Measurements from ENCODE around the gene DDX54.

The DDX54 gene

DNA sequence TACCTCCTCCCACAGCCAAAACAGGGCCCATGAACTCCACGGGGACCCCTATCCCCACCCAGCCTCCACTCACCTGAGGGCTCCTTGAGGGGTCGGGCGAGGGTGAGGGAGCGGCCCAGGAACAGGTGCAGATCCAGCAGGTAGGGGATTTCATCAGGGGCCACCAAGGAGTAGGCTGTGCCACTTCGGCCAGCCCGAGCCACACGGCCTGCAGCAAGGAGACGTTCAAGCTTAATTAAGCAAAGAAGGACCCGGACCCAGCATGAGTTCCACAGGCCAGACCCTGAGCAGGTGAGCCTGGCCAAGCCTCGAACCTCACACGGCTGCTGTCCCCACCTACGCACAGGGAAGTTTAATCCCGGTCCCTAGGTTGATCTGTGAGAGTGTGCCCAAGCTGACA, 15.6 kb downstream of the DDX54 start:
- in situ Hi-C loops (cut with MboI; ENCODE audit: low sequenced_read_pairs), result loop anchor here (5.0 kb wide), 1 partner anchor 122 kb away; no protein-coding TSS in a partner anchor

DNA sequence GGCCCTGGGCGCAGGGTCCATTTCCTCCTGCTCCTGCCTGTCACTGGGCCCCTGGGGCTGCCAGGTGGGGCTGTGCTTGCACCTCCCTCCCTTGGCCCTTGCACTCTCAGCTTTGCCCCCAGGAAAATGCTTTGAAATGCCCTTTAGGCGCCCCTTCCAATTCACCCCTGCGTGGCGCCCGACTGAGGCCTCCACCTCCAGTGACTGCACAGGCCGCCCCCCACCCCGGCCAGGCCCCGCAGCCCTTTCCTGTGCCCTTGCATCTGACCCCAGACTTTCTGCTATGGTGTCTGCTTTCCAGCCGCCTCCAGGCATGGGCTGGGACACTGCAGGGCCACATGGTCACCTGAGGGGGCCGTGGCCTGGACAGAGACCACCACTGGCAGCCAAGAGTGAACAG, 17.4 kb downstream of the DDX54 start:
- in situ Hi-C loops (cut with MboI; ENCODE audit: low sequenced_read_pairs), result no loop called here

DNA sequence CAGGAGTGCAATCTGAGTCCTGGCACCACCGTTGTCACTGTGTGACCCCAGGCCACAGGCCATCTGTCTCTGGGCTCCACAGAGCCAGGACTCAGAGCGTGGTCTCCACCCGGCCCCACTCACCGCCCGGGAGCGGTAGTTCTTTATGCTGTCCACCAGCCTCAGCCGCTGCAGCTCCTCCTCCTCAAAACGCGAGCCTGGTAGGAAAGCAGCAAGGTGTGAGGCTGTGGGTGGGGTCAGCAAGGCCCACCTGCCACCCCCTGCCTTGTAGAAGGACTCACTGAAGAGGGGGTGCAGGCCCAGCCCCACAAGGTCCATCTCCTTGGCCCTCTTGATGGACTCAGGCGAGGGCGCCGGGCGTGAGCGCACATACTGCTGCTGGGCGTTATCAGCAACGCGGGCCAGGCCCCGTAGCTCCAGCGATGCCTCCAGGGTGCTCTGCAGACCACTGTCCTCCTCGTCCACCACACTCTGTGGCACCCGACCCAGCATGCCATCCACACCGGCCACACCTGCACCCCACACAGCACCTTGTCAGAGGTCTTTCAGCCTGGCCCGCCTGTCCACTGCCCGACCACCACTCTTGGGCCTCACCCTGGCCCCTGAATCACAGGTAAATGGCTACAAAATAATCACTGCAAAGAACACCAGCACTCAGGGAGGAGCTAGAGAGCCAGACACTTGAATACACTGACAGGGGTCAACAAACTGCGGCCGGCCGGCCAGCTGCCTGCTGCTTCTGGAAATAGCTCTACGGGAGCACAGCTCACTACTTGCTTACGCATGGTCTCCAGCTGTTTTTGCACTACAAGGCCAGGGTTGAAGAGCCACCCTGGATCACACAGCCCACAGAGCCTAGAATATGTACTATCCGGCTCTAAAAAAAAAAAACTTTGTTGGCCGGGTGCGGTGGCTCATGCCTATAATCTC, 19.5 kb downstream of the DDX54 start:
- in situ Hi-C loops (cut with MboI; ENCODE audit: low sequenced_read_pairs), result no loop called here

DNA sequence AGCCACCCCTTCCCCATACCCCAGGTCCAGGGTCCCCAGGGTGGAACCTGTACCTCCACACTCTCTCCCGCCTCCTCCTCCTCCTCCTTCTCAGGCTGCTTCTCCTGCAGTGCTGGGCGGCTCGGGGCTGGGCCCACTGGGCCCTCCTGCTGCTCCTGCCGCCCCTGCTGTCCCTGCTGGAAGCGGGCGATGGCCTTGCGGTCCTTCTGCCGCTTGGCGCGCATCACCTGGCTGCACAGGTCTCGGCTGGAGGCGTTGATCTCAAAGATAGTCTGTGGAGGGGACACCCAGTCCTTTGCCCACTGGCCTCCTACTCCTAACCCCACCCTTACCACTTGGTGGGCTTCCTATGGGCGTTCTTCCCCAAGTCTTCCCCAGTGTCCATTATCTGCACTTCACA, 21.3 kb downstream of the DDX54 start:
- in situ Hi-C loops (cut with MboI; ENCODE audit: low sequenced_read_pairs), result no loop called here

DNA sequence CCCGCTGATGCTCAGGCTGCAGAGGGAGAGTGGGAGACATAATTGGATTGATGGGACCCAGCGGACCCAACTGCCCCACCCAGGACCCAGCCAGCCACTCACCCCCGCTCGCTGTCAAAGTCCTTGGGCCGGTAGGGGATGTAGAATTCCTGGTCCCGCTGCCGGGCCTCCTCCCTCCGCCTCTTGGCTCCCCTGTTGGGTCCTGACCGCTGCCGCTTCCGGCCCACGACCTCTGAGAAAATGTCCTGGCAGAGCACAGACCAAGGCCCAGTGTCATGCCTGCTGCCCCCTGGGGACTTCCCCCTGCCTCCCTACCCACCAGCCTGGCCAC, 22.3 kb downstream of the DDX54 start:
- in situ Hi-C loops (cut with MboI; ENCODE audit: low sequenced_read_pairs), result no loop called here

DNA sequence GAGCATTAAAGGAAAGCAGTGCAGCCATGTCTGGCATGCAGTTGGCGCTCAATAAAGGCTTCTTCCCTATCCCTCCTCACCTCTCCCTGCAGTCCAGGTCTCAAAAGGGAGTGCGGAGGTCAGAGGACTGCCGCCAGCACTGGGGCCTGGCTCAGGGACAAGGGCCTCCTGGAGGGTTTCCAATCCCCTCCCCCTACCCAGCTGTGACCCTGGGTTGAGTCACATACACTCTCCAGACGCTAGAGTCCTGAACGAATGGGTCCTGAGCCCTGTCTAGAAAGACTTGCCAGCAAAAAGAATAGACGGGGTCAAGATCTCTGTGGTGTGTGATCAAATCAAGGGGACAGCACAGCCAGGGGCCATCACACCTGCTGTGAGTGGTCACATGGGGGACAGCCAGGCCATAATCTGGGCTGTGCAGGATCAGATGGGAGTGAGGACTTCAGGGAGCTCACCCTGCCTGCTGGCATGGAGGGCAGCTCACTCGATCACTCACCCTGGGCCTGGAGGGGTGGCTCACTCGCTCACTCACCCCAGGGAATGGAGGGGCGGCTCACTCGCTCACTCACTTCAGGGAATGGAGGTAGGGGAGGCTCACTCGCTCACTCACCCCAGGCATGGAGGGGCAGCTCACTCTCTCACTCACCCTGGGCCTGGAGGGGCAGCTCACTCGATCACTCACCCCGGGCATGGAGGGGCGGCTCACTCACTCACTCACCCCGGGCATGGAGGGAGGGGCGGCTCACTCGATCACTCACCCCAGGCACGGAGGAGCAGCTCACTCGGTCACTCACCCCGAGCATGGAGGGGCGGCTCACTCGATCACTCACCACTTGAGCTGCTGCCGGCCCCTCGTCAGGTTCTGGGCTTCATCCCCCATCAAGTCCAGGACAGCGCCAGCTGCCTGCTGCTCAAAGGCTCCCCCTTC, 22.9 kb downstream of the DDX54 start:
- in situ Hi-C loops (cut with MboI; ENCODE audit: low sequenced_read_pairs), result no loop called here

DNA sequence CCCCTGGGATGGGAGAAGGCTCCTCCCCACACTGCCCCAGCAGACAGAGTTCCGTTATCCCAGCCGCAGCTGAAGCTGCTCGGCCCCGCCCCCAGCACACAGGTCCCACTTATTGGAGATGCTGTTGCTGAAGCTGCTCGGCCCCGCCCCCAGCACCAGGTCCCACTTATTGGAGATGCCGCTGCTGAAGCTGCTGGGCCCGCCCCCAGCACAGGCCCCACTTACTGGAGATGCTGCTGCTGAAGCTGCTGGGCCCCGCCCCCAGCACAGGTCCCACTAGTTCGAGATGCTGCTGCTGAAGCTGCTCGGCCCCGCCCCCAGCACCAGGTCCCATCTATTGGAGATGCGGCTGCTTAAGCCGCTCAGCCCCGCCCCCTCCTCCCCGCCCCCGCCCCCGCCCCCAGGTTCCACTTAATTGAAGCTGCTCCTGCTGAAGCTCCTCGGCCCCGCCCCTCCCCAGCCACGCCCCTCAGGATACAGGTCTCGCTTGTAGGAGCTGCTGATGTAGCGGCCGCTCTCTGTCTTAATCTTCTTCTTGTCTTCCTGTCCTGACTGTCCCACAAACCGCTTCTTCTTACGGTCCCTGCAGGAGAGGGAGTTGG, 23.8 kb downstream of the DDX54 start:
- in situ Hi-C loops (cut with MboI; ENCODE audit: low sequenced_read_pairs), result no loop called here

DNA sequence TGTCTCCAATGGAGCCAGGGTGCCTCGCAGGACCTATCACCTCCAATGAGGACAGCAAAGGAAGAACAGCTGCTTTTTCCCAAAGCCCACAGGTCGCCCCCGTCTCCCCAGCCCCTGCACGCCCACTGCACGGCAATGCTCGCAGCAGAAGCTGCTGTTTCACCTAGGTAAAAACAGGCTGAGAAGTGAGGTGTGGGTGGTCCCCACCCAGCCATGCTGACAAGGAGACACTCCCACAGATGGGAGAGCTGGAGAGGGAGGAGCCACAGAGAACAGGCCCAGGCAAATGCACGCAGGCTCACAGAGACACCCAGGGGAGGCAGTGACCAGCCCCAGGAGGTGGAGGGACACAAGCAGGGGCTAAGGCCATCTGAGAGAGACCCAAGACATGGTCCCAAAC, 25.3 kb downstream of the DDX54 start:
- in situ Hi-C loops (cut with MboI; ENCODE audit: low sequenced_read_pairs), result no loop called here

DNA sequence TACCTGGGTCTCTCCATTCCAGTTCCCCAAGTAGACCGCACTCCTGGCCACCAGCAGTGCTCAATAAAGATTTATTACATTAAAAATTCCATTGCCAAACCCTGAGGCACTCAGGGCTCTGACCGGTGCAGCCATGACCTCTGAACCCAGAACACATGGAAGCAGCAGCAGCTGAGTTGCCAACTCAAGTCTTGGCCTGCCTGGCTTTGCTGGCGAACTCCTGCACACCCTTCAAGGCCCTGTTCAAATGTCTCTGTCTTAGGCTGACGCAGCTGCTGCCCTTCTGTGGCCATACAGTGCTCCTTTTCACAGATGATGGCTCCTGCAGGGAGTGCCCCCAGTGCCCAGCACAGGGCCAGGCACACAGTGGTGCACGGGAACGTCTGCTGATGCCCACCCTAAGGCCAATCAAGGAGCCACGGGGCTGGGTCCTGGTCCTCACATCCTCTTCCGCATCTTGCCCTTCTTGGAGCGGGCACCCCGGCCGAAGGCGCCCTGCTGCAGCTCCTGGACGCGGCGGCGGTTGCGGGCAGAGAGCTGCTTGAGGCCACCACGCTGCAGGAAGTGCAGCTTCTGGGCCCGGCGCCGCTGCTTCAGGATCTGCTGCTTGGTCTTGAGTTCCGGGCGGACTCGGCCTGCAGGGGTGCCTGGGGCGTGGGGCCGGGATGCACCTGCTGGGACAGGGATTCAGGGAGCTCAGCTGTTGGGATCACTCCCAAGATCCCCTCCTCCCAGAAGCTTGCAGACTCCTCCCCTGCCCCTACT, 26.7 kb downstream of the DDX54 start:
- in situ Hi-C loops (cut with MboI; ENCODE audit: low sequenced_read_pairs), result no loop called here

DNA sequence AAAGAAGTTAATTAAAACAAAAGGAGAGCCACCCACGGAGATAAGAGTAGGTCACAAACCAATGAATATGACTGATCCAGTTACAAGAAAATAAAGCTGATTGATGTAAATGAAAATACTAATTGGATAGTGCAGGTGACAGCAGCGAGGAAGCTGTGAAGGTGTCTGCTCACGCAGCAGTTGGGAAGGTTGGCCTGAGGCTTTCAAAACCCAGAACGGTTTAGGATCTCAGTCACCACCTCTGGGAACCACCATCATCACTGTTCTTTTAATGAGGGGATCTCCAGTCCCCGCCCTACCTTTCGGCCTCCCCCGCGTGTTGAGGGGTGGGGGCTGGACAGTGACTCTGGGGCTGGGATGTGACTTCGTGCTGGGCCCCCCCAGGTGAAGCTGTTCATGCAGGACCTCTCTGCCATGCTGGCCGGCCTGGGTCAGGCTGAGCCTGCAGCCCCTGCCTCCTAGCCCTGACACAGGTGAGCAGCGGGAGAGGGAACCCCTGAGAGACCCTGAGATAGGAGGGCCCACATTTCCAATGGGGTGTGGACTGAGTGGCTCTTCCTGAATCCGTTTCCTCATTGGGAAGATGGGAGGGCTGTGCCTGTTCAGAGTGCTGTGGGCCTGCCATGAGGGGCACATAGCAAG, 27.9 kb downstream of the DDX54 start:
- in situ Hi-C loops (cut with MboI; ENCODE audit: low sequenced_read_pairs), result no loop called here

DNA sequence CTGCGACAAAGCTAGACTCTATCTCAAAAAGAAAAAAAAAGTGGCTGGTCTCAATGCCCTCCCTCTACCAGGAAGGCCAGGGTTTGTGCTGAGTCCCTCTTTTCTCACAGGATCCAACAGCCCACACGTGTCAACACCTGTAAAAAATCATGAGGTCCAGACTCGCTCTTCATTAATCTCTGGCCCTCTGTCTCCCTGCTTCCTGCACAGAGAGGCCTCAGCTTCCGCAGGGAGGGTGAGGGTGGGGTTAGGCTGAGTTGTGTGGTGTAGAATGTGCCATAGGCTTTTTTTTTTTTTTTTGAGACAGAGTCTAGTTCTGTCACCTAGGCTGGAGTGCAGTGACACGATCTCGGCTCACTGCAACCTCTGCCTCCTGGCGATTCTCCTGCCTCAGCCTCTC, 29.6 kb downstream of the DDX54 start:
- in situ Hi-C loops (cut with MboI; ENCODE audit: low sequenced_read_pairs), result no loop called here

DNA sequence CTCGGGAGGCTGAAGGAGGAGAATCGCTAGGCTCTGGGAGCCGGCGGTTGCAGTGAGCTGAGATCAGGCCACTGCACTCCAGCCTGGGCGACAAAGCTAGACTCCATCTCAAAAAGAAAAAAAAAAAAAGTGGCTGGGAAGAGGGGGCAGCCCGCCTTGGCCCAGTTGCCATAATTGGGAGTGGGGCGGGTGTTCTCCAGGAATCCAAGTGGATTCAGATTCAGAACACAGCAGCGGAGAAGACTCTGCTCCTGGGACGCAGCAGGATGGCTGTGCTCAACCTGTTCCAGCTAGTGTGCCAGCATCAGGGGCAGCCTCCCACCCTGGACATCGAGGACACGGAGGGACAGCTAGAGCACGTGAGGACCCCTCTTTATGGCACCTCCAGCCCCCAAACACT, 30.2 kb downstream of the DDX54 start:
- in situ Hi-C loops (cut with MboI; ENCODE audit: low sequenced_read_pairs), result no loop called here

DNA sequence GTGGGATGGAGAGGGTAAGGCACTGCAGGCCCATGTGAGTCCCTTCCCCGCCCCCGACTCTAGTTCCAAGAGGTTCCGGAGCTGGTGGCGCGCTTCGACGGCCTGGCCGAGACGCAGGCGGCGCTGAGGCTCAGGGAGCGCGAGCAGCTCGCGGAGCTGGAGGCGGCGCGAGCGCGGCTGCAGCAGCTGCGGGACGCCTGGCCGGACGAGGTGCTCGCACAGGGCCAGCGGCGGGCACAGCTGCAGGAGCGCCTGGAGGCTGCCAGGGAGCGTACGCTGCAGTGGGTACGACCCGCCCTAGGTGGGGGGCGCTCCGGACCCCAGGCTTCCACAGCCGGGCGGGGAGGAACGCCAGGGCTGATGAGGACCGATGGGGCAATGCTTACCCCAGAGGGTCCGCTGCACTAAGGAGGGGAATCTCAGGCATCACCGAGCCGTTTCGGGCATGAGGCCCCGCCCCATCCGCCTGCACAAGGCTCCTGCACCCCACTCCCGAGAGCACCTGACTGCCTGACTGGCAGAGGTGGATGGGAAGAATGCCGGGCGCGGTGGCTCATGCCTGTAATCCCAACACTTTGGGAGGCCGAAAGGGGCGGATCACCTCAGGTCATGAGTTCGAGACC, 30.8 kb downstream of the DDX54 start:
- in situ Hi-C loops (cut with MboI; ENCODE audit: low sequenced_read_pairs), result no loop called here

DNA sequence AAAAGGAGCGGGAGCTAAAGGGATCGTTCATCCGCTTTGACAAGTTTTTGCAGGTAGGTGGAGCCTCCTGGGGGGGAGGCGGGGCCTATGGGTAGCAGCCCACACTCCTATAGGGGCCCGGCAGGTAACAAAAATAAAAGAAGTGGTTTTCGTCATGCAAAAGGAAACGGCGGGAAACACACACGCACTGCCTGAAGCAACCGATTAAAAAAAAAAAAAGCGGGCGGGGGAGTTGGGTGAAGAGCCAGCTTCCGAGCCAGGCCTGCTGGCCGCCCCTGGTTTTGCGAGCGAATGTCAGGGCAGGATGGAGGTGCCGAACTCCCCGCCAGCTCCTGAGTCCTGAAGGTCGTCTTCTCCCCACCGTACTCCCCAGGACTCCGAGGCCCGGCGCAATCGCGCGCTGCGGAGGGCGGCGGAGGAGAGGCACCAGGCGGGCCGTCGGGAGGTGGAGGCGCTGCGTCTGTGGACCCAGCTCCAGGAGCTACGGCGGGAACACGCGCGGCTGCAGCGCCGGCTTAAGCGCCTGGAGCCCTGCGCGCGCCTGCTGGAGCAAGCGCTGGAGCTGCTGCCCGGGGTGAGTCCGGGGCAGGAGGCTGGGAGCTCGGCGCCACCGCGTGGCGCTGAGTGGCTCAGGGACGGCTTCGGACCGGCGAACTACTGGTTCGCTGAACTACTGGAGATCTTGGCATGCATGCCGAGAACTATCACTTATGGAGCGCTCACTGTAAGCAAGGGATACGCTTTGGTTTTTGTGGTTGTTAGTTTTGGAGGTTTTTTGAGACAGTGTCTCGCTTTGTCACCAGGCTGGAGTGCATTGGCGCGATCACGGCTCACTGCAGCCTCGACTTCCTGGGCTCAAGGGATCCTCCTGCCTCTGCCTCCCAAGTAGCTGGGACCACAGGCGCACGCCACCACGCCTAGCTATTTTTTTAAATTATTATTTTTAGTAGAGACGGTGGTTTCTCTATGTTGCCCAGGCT, 32.2 kb downstream of the DDX54 start:
- in situ Hi-C loops (cut with MboI; ENCODE audit: low sequenced_read_pairs), result no loop called here

DNA sequence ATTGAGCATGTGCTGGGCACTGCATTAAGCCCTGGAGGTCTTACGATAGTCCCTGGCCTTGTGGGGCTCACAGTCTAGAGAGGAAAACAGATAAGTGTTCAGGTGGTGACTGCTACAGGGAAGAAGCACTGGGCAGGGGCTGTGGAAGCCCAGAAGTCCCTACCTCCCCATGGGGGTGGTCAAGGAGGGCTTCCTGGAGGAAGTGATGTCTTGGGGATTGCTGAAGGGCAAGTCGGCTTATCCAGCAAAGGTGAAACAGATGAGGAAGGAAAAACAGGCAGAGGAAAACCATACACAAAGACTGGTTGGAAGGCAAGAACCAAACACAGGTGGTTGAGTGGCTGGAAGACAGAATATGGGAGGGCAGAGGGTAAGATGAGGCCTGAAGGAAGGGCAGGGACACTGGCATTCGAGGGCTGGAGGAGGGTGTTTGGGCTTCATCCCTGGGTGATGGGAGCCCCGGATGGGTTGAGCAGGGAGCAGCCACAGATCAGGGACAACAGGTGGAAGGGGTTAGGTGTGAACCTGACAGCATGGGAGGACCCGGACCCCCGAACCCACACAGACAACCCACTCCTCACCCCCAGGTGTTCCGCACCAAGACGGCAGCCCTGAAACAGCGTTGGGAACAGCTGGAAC, 33.0 kb downstream of the DDX54 start:
- in situ Hi-C loops (cut with MboI; ENCODE audit: low sequenced_read_pairs), result no loop called here

DNA sequence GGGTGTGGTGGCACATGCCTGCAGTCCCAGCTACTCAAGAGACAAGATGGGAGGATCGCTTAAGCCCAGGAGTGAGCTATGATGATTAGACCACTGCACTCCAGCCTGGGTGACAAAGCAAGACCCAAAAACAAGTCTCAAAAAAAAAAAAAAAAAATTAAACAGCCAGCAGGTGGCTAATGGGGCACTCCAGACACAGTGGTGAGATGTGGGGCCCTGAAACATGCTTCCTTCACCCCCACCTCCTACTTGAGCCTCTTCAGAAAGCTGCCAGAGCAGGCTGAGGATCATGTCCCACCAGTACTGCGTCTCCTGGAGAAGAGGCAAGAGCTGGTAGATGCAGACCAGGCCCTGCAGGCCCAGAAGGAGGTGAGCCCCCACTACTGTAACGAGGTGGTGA, 33.6 kb downstream of the DDX54 start:
- in situ Hi-C loops (cut with MboI; ENCODE audit: low sequenced_read_pairs), result no loop called here

DNA sequence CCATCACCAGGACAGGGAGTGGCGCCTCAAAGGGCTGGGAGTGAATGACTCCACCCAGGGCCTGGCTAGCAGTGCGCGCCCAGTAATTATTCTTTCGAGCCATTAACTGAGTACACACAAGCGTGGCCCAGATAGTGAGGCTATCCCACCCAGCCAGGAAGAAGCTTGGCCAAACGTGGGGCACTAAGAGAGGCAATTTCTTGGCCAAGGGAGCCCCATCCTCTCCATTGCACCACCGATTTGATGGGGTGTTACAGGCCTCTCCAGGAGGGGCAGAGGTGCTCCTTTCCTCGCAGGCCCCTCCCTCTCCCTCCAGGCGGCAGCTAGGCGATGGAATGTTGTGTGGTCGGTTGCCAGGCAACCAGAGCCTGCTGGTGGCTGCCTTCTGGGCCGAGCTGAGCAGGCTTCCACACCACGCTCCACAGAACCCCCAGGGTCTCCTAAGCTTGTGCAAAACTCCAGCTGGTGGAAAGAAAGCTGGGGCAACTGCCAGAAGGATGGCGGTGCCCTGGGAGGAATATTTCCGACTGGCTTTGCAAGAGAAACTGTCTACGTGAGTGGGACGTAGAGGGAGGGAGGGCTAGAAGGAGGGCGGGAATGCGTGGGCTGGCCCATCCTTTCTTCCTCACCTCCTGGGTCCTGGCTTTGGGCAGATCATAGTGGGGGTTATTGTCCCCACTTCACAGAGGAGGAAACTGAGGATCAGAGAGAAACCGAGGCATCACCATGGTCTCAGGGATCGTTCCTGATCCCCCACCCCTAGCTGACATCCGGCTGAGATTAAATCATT, 35.7 kb downstream of the DDX54 start, which contains the start of gene CFAP73:
Gene CFAP73 (plus strand): TSS at position 364 of the 790 bp plus-strand sequence. CDS start 134 bp downstream, at position 498.
- in situ Hi-C loops (cut with MboI; ENCODE audit: low sequenced_read_pairs), result no loop called here
